Activated B cell treated with CpG ODN at 0.5 μM for 24 hours (primary cell): ENCODE data around the gene DEXI. TPM values are rescaled to one million over a fixed set of nuclear protein-coding genes. Genes with fewer than 3 reads are reported as not detected.
"Not testable (repeated sequence)": the region's sequence is repeated elsewhere in the genome, so short reads cannot be mapped to it uniquely, and the experiment has no call there.

Source experiments
- ATAC-seq: fragments of 200-7000 bp; cut with Tn5 transposase; one replicate; pipeline ENCODE4 v1.10.0; 2021; ENCODE audit warnings: low read depth, mild to moderate bottlenecking, moderate library complexity
- CTCF ChIA-PET: fragments of 350-600 bp; sonication (Branson Sonifier 250); formaldehyde crosslinking; loops from one replicate; lab custom pipeline; 2021; ENCODE audit warnings: antibody characterized with exemption; lab: Charles Lee
- POLR2A ChIA-PET: fragments of 350-600 bp; sonication (Branson Sonifier 250); formaldehyde crosslinking; loops from one replicate; lab custom pipeline; 2021; ENCODE audit warnings: antibody characterized with exemption; lab: Charles Lee
- DNase-seq: peaks from one replicate; pipeline ENCODE4 v3.0.0; 2022
- H3K27ac Mint-ChIP-seq: one replicate; pipeline ENCODE4 v1.8.0; 2020; ENCODE audit warnings: mixed read lengths
- H3K27me3 Mint-ChIP-seq: one replicate; pipeline ENCODE4 v1.8.0; 2021; ENCODE audit warnings: mixed read lengths
- H3K36me3 Mint-ChIP-seq: one replicate; pipeline ENCODE4 v1.8.0; 2021; ENCODE audit warnings: low read depth, mixed read lengths
- H3K4me1 Mint-ChIP-seq: one replicate; pipeline ENCODE4 v1.8.0; 2021; ENCODE audit warnings: mixed read lengths
- H3K4me3 Mint-ChIP-seq: one replicate; pipeline ENCODE4 v1.8.0; 2020; ENCODE audit warnings: mild to moderate bottlenecking, mixed read lengths
- H3K9me3 Mint-ChIP-seq: one replicate; pipeline ENCODE4 v1.8.0; 2020; ENCODE audit warnings: mixed read lengths
- CTCF ChIP-seq: fragments of 200-600 bp; IDR thresholded peaks from one replicate; pipeline ENCODE4 v1.8.0; 2022; ENCODE audit warnings: antibody characterized with exemption, mild to moderate bottlenecking
- intact Hi-C: fragments of 100-400 bp; cut with micrococcal nuclease; formaldehyde crosslinking; loops from one replicate; pipeline ENCODE4 v1.15.1; 2024
- total RNA-seq: library from RNA; stranded (reverse); gene quantifications from 2 replicates; pipeline ENCODE4 v1.2.3, GENCODE V29; 2022

Gene DEXI
- total RNA-seq, 1 donor from 2014 or later, result 18.0 TPM

DNA sequence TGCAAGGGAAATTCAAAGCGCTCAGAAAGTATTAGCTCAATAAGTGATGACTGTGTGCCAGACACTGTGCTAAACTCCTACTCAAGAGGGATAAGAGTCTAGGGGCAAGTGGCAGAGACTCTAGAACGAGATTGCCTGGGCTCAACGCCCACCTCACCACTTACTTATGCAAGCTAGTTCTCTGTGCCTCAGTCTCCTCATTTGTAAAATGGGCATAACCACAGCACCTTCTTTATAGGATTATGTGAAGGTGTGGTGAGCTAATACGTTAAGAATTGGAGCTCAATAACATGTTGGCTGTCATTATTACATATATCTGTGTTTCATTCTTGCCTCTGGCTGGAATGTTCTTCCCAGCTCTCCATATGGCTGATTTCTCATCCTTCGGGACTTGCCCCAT lies 15.4 kb downstream of the DEXI start:
- intact Hi-C loops, result no loop called here
- H3K36me3 Mint-ChIP-seq, result peaks cover 61% of the 10 kb centered on the region
- peaks cover 48% of the 10 kb centered on the region for H3K4me1 Mint-ChIP-seq
- no peak for DNase-seq
- ChIA-PET POLR2A (interaction anchor here (0.8 to 2.4 kb wide), 8 partner anchors 11 to 189 kb away, joined by 3 to 15 read pairs (median 4); partner anchors contain the start of genes CIITA and DEXI), CTCF (interaction anchor here (1.4 kb wide), 1 partner anchor 187 kb away, joined by 3 read pairs; no protein-coding TSS in a partner anchor)
- ATAC-seq, result no peak
- no peak overlapping the region for H3K4me3 Mint-ChIP-seq
- no peaks in the 10 kb centered on the region for H3K9me3 Mint-ChIP-seq
- H3K27me3 Mint-ChIP-seq, result no peaks in the 10 kb centered on the region
- no peak overlapping the region for H3K27ac Mint-ChIP-seq
- TF ChIP-seq CTCF, result no peak

DNA sequence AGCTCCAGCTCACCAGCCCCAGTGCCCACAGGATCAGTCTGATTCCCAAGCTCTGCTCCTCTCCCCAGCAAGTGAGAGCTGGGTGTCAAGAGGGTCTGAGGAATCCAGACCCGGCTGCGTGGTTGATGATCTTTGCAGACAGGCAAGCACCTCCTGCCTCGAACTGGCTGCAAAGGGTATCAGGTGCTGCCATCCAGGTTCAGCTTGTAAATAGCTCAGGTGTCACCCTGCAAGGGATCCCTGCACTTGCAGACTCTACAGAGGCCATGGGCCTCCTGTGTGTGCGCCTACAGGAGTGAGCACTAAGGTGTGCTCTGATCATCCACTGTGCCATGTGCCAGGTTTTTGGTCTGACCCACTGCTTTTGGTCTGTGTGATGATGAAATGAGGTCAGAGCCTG lies 16.2 kb downstream of the DEXI start:
- Mint-ChIP-seq H3K36me3 (peaks cover 68% of the 10 kb centered on the region), H3K4me3 (no peak overlapping the region), H3K4me1 (peaks cover 45% of the 10 kb centered on the region), H3K27ac (no peak overlapping the region), H3K9me3 (no peaks in the 10 kb centered on the region), H3K27me3 (no peaks in the 10 kb centered on the region)
- no peak for ATAC-seq
- DNase-seq, result no peak
- CTCF ChIA-PET, result interaction anchor here (0.9 kb wide), 1 partner anchor 24 kb away, joined by 4 read pairs; no protein-coding TSS in a partner anchor
- POLR2A ChIA-PET, result interaction anchor here (1.0 to 2.4 kb wide), 10 partner anchors 10 to 188 kb away, joined by 3 to 15 read pairs (median 4); partner anchors contain the start of genes CIITA and DEXI
- TF ChIP-seq CTCF, result no peak
- intact Hi-C loops, result no loop called here

DNA sequence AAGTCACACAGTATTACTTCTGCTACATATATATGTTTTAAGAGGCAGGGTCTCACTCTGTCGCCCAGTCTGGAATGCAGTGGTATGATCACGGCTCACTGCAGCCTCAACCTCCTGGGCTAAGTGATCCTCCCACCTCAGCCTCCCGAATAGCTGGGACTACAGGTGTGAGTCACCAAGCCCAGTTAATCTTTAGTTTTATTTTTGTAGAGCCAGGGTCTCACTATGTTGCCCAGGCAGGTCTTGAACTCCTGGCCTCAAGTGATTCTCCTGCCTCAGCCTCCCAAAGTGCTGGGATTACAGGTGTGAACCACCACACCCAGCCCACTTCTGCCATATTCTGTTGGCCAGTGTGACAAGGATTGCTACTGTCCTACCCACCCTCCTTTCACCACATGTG lies 17.0 kb downstream of the DEXI start:
- H3K27ac Mint-ChIP-seq, ATAC-seq, H3K4me3 Mint-ChIP-seq, H3K9me3 Mint-ChIP-seq, DNase-seq, intact Hi-C loops, H3K27me3 Mint-ChIP-seq: not testable (repeated sequence)
- ChIA-PET POLR2A (interaction anchor here (1.1 to 1.8 kb wide), 3 partner anchors 12 to 17 kb away, joined by 3 to 8 read pairs (median 8); partner anchors contain the start of gene DEXI), CTCF (interaction anchor here (0.9 kb wide), 1 partner anchor 24 kb away, joined by 4 read pairs; no protein-coding TSS in a partner anchor)
- Mint-ChIP-seq H3K36me3 (peaks cover 73% of the 10 kb centered on the region), H3K4me1 (peaks cover 42% of the 10 kb centered on the region)

DNA sequence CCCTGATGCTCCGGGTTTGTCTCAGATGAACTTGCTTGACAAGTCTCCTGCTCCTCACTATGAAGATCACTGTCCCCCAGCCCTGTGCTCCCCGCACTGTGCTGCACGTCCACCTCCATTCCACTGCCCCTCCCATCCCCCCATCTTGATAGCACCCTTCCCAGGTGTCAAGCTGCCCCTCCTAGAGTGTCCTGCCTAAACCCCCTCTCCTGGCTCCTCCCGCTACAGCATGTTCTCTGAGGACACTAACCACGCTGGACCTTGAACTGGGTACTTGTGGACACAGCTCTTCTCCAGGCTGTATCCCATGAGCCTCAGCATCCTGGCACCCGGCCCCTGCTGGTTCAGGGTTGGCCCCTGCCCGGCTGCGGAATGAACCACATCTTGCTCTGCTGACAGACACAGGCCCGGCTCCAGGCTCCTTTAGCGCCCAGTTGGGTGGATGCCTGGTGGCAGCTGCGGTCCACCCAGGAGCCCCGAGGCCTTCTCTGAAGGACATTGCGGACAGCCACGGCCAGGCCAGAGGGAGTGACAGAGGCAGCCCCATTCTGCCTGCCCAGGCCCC lies 18.5 kb downstream of the DEXI start:
- H3K36me3 Mint-ChIP-seq, result peaks cover 84% of the 10 kb centered on the region
- ATAC-seq (no peak), DNase-seq (no peak)
- intact Hi-C loops, result no loop called here
- H3K4me1 Mint-ChIP-seq, result peaks cover 36% of the 10 kb centered on the region
- no peaks in the 10 kb centered on the region for H3K9me3 Mint-ChIP-seq
- no peaks in the 10 kb centered on the region for H3K27me3 Mint-ChIP-seq
- H3K27ac Mint-ChIP-seq, result peak overlapping the region; percentile 21
- ChIA-PET POLR2A (interaction anchor here (1.0 to 2.4 kb wide), 5 partner anchors 9 to 180 kb away, joined by 3 to 8 read pairs (median 5); partner anchors contain the start of gene NUBP1), CTCF (no interaction called here)
- TF ChIP-seq CTCF, result no peak
- H3K4me3 Mint-ChIP-seq, result no peak overlapping the region

DNA sequence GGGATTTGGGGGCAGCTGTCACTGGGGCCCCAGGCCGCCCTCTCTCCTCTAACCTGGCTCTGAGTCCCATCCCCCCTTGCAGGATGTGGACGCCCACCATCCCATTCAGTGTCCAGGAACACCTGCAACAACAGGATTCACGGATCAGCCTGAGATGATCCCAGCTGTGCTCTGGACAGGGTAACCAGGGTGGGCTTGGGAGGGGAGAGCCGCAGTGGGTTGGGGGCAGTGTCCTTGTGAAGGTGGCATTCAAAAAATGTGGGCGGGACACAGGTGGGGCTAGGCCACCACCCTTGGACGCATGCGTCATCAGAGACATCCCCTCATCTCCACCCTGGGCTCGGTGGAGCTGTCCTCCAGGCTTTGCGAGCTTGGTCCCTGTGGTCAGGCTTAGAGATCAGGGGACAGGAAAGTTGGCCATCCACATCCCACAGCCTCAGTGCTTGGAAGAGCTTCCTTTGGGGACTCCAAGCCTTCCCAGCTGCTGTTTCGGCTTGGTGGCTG lies 19.1 kb downstream of the DEXI start:
- no peak overlapping the region for H3K4me3 Mint-ChIP-seq
- no peak overlapping the region for H3K27ac Mint-ChIP-seq
- ChIA-PET CTCF (interaction anchor here (0.9 to 1.3 kb wide), 2 partner anchors 12 to 44 kb away, joined by 3 read pairs; no protein-coding TSS in a partner anchor), POLR2A (interaction anchor here (0.6 to 2.4 kb wide), 5 partner anchors 9 to 179 kb away, joined by 3 to 8 read pairs (median 5); partner anchors contain the start of genes CIITA and NUBP1)
- H3K27me3 Mint-ChIP-seq, result no peaks in the 10 kb centered on the region
- intact Hi-C loops, result no loop called here
- no peak for ATAC-seq
- H3K9me3 Mint-ChIP-seq, result no peaks in the 10 kb centered on the region
- H3K4me1 Mint-ChIP-seq, result peaks cover 39% of the 10 kb centered on the region
- peaks cover 89% of the 10 kb centered on the region for H3K36me3 Mint-ChIP-seq
- no peak for DNase-seq
- TF ChIP-seq CTCF, result no peak
